Upper lobe of right lung (tissue), 1 donor: Measurements from ENCODE around the gene NTM. TPM values are rescaled to one million over a fixed set of nuclear protein-coding genes. Genes with fewer than 3 reads are reported as not detected.

ENCODE experiments used
- ATAC-seq: fragments of 200-7000 bp; cut with Tn5 transposase; one replicate; pipeline ENCODE4 v1.9.1; 2020; ENCODE audit warnings: mild to moderate bottlenecking, moderate library complexity
- DNase-seq: peaks from one replicate; pipeline ENCODE4 v3.0.0-alpha.2; 2020
- H3K27ac ChIP-seq: fragments of 200-600 bp; one replicate; pipeline ENCODE4 v1.8.0; 2022
- H3K27me3 ChIP-seq: fragments of 200-600 bp; one replicate; pipeline ENCODE4 v1.8.0; 2022; ENCODE audit warnings: mild to moderate bottlenecking
- H3K36me3 ChIP-seq: fragments of 200-600 bp; one replicate; pipeline ENCODE4 v1.8.0; 2022
- H3K4me1 ChIP-seq: fragments of 200-600 bp; one replicate; pipeline ENCODE4 v1.8.0; 2022
- H3K4me3 ChIP-seq: fragments of 200-600 bp; one replicate; pipeline ENCODE4 v1.8.0; 2022; ENCODE audit warnings: mild to moderate bottlenecking
- H3K9me3 ChIP-seq: fragments of 200-600 bp; one replicate; pipeline ENCODE4 v1.8.0; 2022
- CTCF ChIP-seq: fragments of 200-600 bp; IDR thresholded peaks from one replicate; pipeline ENCODE4 v1.8.0; 2022; ENCODE audit warnings: antibody characterized with exemption
- intact Hi-C: fragments of 100-400 bp; cut with DNase I; formaldehyde crosslinking; loops from one replicate; pipeline ENCODE4 v1.11.0; 2022
- total RNA-seq: library from RNA; stranded (reverse); fragmentation: NEBNext Ultra II Directional; extraction: Animal tissue kit (Norgen Biotek cat#: 25700); gene quantifications from one replicate; pipeline ENCODE4 v1.2.1, GENCODE V29; 2021
- donor health status: DM: no; HTN: yes; CAD: no; lungs with severe emphysema.

The NTM gene
- total RNA-seq, 1 donor from 2014 or later: 3.7 TPM

- Histone ChIP-seq H3K4me1 (no peaks in the 10 kb centered on the region), H3K4me3 (no peak overlapping the region), H3K9me3 (no peaks in the 10 kb centered on the region), H3K27me3 (no peaks in the 10 kb centered on the region), H3K36me3 (no peaks in the 10 kb centered on the region), H3K27ac (no peak overlapping the region)
- ATAC-seq (no peak), DNase-seq (no peak)
- intact Hi-C loops: no loop called here
- TF ChIP-seq CTCF: no peak
Observed at GRCh38 chr11:131957875-131958274, 587.5 kb downstream of the NTM start.

GRCh38 chr11:131962818-131963217 lies 592.4 kb downstream of the NTM start:
- Histone ChIP-seq H3K4me1 (no peaks in the 10 kb centered on the region), H3K9me3 (no peaks in the 10 kb centered on the region), H3K27me3 (no peaks in the 10 kb centered on the region), H3K27ac (no peak overlapping the region), H3K4me3 (no peak overlapping the region), H3K36me3 (no peaks in the 10 kb centered on the region)
- DNase-seq (no peak), ATAC-seq (no peak)
- no peak for TF ChIP-seq CTCF
- intact Hi-C loops: no loop called here

- DNase-seq (no peak), ATAC-seq (no peak)
- no peaks in the 10 kb centered on the region for H3K9me3 ChIP-seq
- TF ChIP-seq CTCF: no peak
- no peaks in the 10 kb centered on the region for H3K27me3 ChIP-seq
- H3K36me3 ChIP-seq: no peaks in the 10 kb centered on the region
- no peaks in the 10 kb centered on the region for H3K4me1 ChIP-seq
- H3K27ac ChIP-seq: no peak overlapping the region
- intact Hi-C loops: no loop called here
- no peak overlapping the region for H3K4me3 ChIP-seq
Observed at GRCh38 chr11:131964698-131965483, 594.5 kb downstream of the NTM start.

- intact Hi-C loops: no loop called here
- Histone ChIP-seq H3K4me1 (no peaks in the 10 kb centered on the region), H3K27me3 (no peaks in the 10 kb centered on the region), H3K27ac (no peak overlapping the region), H3K36me3 (no peaks in the 10 kb centered on the region), H3K4me3 (no peak overlapping the region), H3K9me3 (no peaks in the 10 kb centered on the region)
- DNase-seq (no peak), ATAC-seq (no peak)
- TF ChIP-seq CTCF: no peak
Observed at GRCh38 chr11:131965504-131965903, 595.1 kb downstream of the NTM start.

- no peak overlapping the region for H3K27ac ChIP-seq
- H3K4me1 ChIP-seq: no peaks in the 10 kb centered on the region
- no peaks in the 10 kb centered on the region for H3K36me3 ChIP-seq
- H3K27me3 ChIP-seq: no peaks in the 10 kb centered on the region
- no peaks in the 10 kb centered on the region for H3K9me3 ChIP-seq
- no peak for TF ChIP-seq CTCF
- intact Hi-C loops: no loop called here
- ATAC-seq (no peak), DNase-seq (no peak)
- H3K4me3 ChIP-seq: no peak overlapping the region
Observed at GRCh38 chr11:131966667-131967066, 596.3 kb downstream of the NTM start.
